HG03575 (cell line): Measurements from ENCODE around the gene POLE.

Experiments used
- ATAC-seq: cut with Tn5 transposase; IDR thresholded peaks from one replicate; pipeline ENCODE4 v1.9.1; 2021; ENCODE audit not compliant: unreplicated experiment, insufficient number of reproducible peaks, low FRiP score; ENCODE audit errors: extremely low read depth

The POLE gene

GRCh38 chr12:132637811-132638210 lies 49.3 kb downstream of the POLE start:
- no peak for ATAC-seq

GRCh38 chr12:132635076-132635955 lies 51.8 kb downstream of the POLE start:
- ATAC-seq: no peak

- ATAC-seq: no peak
Observed at GRCh38 chr12:132634411-132634990, 52.6 kb downstream of the POLE start.

- no peak for ATAC-seq
Observed at GRCh38 chr12:132633901-132634300, 53.2 kb downstream of the POLE start.

- ATAC-seq: no peak
Observed at GRCh38 chr12:132633398-132633797, 53.7 kb downstream of the POLE start.

- ATAC-seq: no peak
Observed at GRCh38 chr12:132632521-132633228, 54.5 kb downstream of the POLE start.

GRCh38 chr12:132631666-132632065 lies 55.5 kb downstream of the POLE start:
- no peak for ATAC-seq

- ATAC-seq: no peak
Observed at GRCh38 chr12:132630672-132631071, 56.5 kb downstream of the POLE start.

GRCh38 chr12:132629330-132629729 lies 57.8 kb downstream of the POLE start:
- ATAC-seq: no peak

- ATAC-seq: no peak
Observed at GRCh38 chr12:132625731-132626430, 61.3 kb downstream of the POLE start.

GRCh38 chr12:132624910-132625630 lies 62.1 kb downstream of the POLE start:
- ATAC-seq: no peak

- no peak for ATAC-seq
Observed at GRCh38 chr12:132624186-132624855, 62.8 kb downstream of the POLE start.

- no peak for ATAC-seq
Observed at GRCh38 chr12:132623072-132623869, 63.9 kb downstream of the POLE start.

GRCh38 chr12:132622437-132623071 lies 64.6 kb downstream of the POLE start:
- ATAC-seq: no peak

- no peak for ATAC-seq
Observed at GRCh38 chr12:132621657-132622435, 65.3 kb downstream of the POLE start.

GRCh38 chr12:132620899-132621656 lies 66.1 kb downstream of the POLE start:
- no peak for ATAC-seq
